CD14-positive monocyte (primary cell): ENCODE data around the gene OR6C6. TPM values are rescaled to one million over a fixed set of nuclear protein-coding genes. Genes with fewer than 3 reads are reported as not detected.

ENCODE experiments used
- DNase-seq, 3 donors: peaks; one replicate each; pipeline ENCODE4 v3.0.0-alpha.2; 2011 to 2022
- H2AFZ ChIP-seq: 2 replicates; pipeline ENCODE4 v1.6.0; 2012; ENCODE audit warnings: mild to moderate bottlenecking, low read depth, low read length, inconsistent platforms; ENCODE audit not compliant: insufficient read depth, poor library complexity, severe bottlenecking
- H3K27ac ChIP-seq, 2 donors: 1 replicate in 1 of 2; 2 replicates in 1 of 2; pipeline ENCODE4 v1.5.1; 2012 to 2013; ENCODE audit warnings: low read length in 2 of 2, control low read depth in 1 of 2, inconsistent platforms in 1 of 2, low read depth in 1 of 2, mild to moderate bottlenecking in 1 of 2
- H3K27me3 ChIP-seq, 2 donors: one replicate each; pipeline versions ENCODE4 v1.6.0 to v1.6.1; 2011 to 2013; ENCODE audit warnings: low read length in 2 of 2; ENCODE audit not compliant: control insufficient read depth in 2 of 2, insufficient read depth in 2 of 2
- H3K36me3 ChIP-seq, 2 donors: replicated peaks in 1 of 2; 1 replicate in 1 of 2; 2 replicates in 1 of 2; pipeline versions ENCODE4 v1.5.1 to v1.6.1; 2012 to 2013; ENCODE audit warnings: low read length in 2 of 2, control low read depth in 1 of 2, inconsistent platforms in 1 of 2, mild to moderate bottlenecking in 1 of 2; ENCODE audit not compliant: insufficient read depth in 2 of 2, control insufficient read depth in 1 of 2
- H3K4me1 ChIP-seq, 2 donors: 1 replicate in 1 of 2; 2 replicates in 1 of 2; pipeline versions ENCODE4 v1.5.1 to v1.6.1; 2012 to 2013; ENCODE audit warnings: low read length in 2 of 2, control low read depth in 1 of 2, inconsistent platforms in 1 of 2, mild to moderate bottlenecking in 1 of 2, moderate library complexity in 1 of 2; ENCODE audit not compliant: insufficient read depth in 2 of 2, control insufficient read depth in 1 of 2
- H3K4me2 ChIP-seq: replicated peaks from 2 replicates; pipeline ENCODE3; 2012; ENCODE audit warnings: low read length, moderate library complexity, mild to moderate bottlenecking; ENCODE audit not compliant: poor library complexity, severe bottlenecking; ENCODE audit errors: extremely low read depth
- H3K4me3 ChIP-seq, 3 experiments: fragments of 200-600 bp in 1 of 3; sonication (generic) in 1 of 3; replicated peaks in 1 of 3; 1 replicate in 2 of 3; 2 replicates in 1 of 3; pipeline ENCODE4 v1.5.1; 2011 to 2013; ENCODE audit warnings: low read length in 3 of 3, mild to moderate bottlenecking in 3 of 3, control low read depth in 2 of 3, low read depth in 2 of 3, inconsistent platforms in 1 of 3, moderate library complexity in 1 of 3
- H3K79me2 ChIP-seq: 2 replicates; pipeline ENCODE4 v1.6.0; 2012; ENCODE audit warnings: mild to moderate bottlenecking, control low read depth, inconsistent platforms, low read length, moderate library complexity; ENCODE audit not compliant: insufficient read depth
- H3K9ac ChIP-seq: 2 replicates; pipeline ENCODE4 v1.6.0; 2017; ENCODE audit warnings: low read length, mild to moderate bottlenecking; ENCODE audit not compliant: insufficient read depth, poor library complexity, severe bottlenecking
- H3K9me3 ChIP-seq, 2 donors: replicated peaks in 1 of 2; 1 replicate in 1 of 2; 2 replicates in 1 of 2; pipeline versions ENCODE4 v1.5.1 to v1.6.1; 2012 to 2013; ENCODE audit warnings: low read length in 2 of 2, control low read depth in 1 of 2; ENCODE audit not compliant: control insufficient read depth in 1 of 2, insufficient read depth in 1 of 2
- H4K20me1 ChIP-seq: 2 replicates; pipeline ENCODE4 v1.6.0; 2012; ENCODE audit warnings: mild to moderate bottlenecking, low read length, control low read depth, moderate library complexity; ENCODE audit not compliant: insufficient read depth
- H3K27ac Mint-ChIP-seq, 7 donors: one replicate each; pipeline ENCODE4 v1.8.0; 2020; ENCODE audit warnings: mild to moderate bottlenecking in 7 of 7, mixed read lengths in 7 of 7, moderate library complexity in 6 of 7, inconsistent platforms in 2 of 7
- H3K27me3 Mint-ChIP-seq, 3 donors: one replicate each; pipeline ENCODE4 v1.8.0; 2021 to 2022; ENCODE audit warnings: low read depth in 3 of 3, mild to moderate bottlenecking in 3 of 3, mixed read lengths in 3 of 3, moderate library complexity in 3 of 3, inconsistent platforms in 1 of 3
- H3K36me3 Mint-ChIP-seq, 2 donors: one replicate each; pipeline ENCODE4 v1.8.0; 2020; ENCODE audit warnings: mixed read lengths in 2 of 2, inconsistent platforms in 1 of 2, mild to moderate bottlenecking in 1 of 2
- H3K4me1 Mint-ChIP-seq: one replicate; pipeline ENCODE4 v1.8.0; 2020; ENCODE audit warnings: mild to moderate bottlenecking, mixed read lengths
- H3K4me3 Mint-ChIP-seq, 2 donors: one replicate each; pipeline ENCODE4 v1.8.0; 2020; ENCODE audit warnings: mild to moderate bottlenecking in 2 of 2, mixed read lengths in 2 of 2, moderate library complexity in 1 of 2
- H3K9me3 Mint-ChIP-seq, 7 donors: one replicate each; pipeline ENCODE4 v1.8.0; 2020 to 2022; ENCODE audit warnings: mixed read lengths in 7 of 7, mild to moderate bottlenecking in 6 of 7, moderate library complexity in 6 of 7, inconsistent platforms in 2 of 7
- CTCF ChIP-seq: fragments of 200-600 bp; IDR thresholded peaks from one replicate; pipeline ENCODE4 v1.8.0; 2022; ENCODE audit warnings: antibody characterized with exemption, mild to moderate bottlenecking
- WGBS: methylation state at CpG from one replicate; pipeline ENCODE4 v1.1.5; 2013; ENCODE audit warnings: missing lambda C conversion rate; ENCODE audit not compliant: insufficient coverage; 5-methylcytosine and 5-hydroxymethylcytosine counted together
- intact Hi-C, 2 donors: fragments of 100-400 bp; cut with micrococcal nuclease; formaldehyde crosslinking; loops; one replicate each; pipeline versions ENCODE4 v1.15.0 to v1.15.1; 2023
- polyA minus RNA-seq: library from RNA; depleted of rRNA, polyadenylated mRNA; stranded (reverse); fragments of >200 nt; gene quantifications from 2 replicates; pipeline ENCODE4 v1.2.3, GENCODE V29; 2012
- polyA plus RNA-seq, 3 donors: library from polyadenylated mRNA; depleted of rRNA in 1 of 3; unstranded in 2 of 3; stranded (reverse) in 1 of 3; fragments of 300-500 nt in 2 of 3; fragments of >200 nt in 1 of 3; fragmentation: Illumina TruSeq in 2 of 3; gene quantifications; 1 replicate in 2 of 3; 2 replicates in 1 of 3; pipeline ENCODE4 v1.2.3, GENCODE V29; 2012 to 2021
- total RNA-seq, 12 experiments: library from RNA in 1 of 12; stranded (reverse) in 1 of 12; fragments of 120-200 nt in 1 of 12; gene quantifications; one replicate each; pipeline ENCODE4 v1.2.4 and lab custom pipeline; 2013 to 2026; ENCODE audit warnings: mixed read lengths in 6 of 12, inconsistent platforms in 1 of 12

Gene OR6C6
- total RNA-seq (2013), result not detected
- polyA plus RNA-seq (not detected), polyA minus RNA-seq (not detected in 2 replicates), total RNA-seq (lab: John Stamatoyannopoulos, UW) (0 to 0.45 (median 0) reads per million in 11 experiments)

- peaks cover 0 to 4% (median 2%) of the 10 kb centered on the region in 3 donors for H3K27me3 Mint-ChIP-seq
- H3K27ac Mint-ChIP-seq, result no peak within 1 kb of the TSS
- DNase-seq, result no peak
- Histone ChIP-seq H3K4me2 (no peak within 1 kb of the TSS), H4K20me1 (no peaks in the 10 kb centered on the region), H3K36me3 (no peaks in the 10 kb centered on the region), H3K79me2 (no peaks in the 10 kb centered on the region), H2AFZ (no peak within 1 kb of the TSS), H3K27ac (no peak within 1 kb of the TSS), H3K9me3 (no peaks in the 10 kb centered on the region), H3K9ac (no peak within 1 kb of the TSS), H3K27me3 (peaks cover 0 to 2% of the 10 kb centered on the region in 2 donors), H3K4me1 (no peaks in the 10 kb centered on the region), H3K4me3 (no peak within 1 kb of the TSS)
- intact Hi-C loops, result no loop called here
- no peak for TF ChIP-seq CTCF
- H3K36me3 Mint-ChIP-seq, result no peaks in the 10 kb centered on the region
- H3K4me3 Mint-ChIP-seq, result no peak within 1 kb of the TSS
- H3K4me1 Mint-ChIP-seq, result no peaks in the 10 kb centered on the region
- WGBS, result no CpG with 5 or more reads among the region's 2 CpGs
- H3K9me3 Mint-ChIP-seq, result no peaks in the 10 kb centered on the region
Observed at GRCh38 chr12:55296469-55296868, at the start of gene OR6C6. OR6C6 (minus strand) TSS chr12:55296569; CDS start chr12:55295232, 1,337 bp downstream.

GRCh38 chr12:55336002-55336401, 39.6 kb upstream of the OR6C6 start:
- intact Hi-C loops, result no loop called here
- Histone ChIP-seq H3K9ac (no peak overlapping the region), H3K27me3 (peaks cover 0 to 2% of the 10 kb centered on the region in 2 donors), H3K9me3 (no peaks in the 10 kb centered on the region), H3K27ac (no peak overlapping the region), H3K36me3 (no peaks in the 10 kb centered on the region), H3K79me2 (no peaks in the 10 kb centered on the region), H3K4me2 (no peak overlapping the region), H3K4me3 (no peak overlapping the region), H4K20me1 (no peaks in the 10 kb centered on the region), H3K4me1 (no peaks in the 10 kb centered on the region), H2AFZ (no peak overlapping the region)
- peaks cover 0 to 3% (median 0%) of the 10 kb centered on the region in 7 donors for H3K9me3 Mint-ChIP-seq
- H3K4me1 Mint-ChIP-seq, result no peaks in the 10 kb centered on the region
- peaks cover 5 to 10% (median 5%) of the 10 kb centered on the region in 3 donors for H3K27me3 Mint-ChIP-seq
- WGBS, result 92% methylated on average over 6 of the region's 10 CpGs
- H3K27ac Mint-ChIP-seq, result no peak overlapping the region
- DNase-seq, result no peak
- TF ChIP-seq CTCF, result no peak
- H3K36me3 Mint-ChIP-seq, result no peaks in the 10 kb centered on the region
- H3K4me3 Mint-ChIP-seq, result no peak overlapping the region
